NCI-H748 (cell line): ENCODE data around the gene OXTR.
A peak's percentile ranks its signal among the peaks of the same experiment; 100 is the strongest.

Experiments
- DNase-seq: peaks from one replicate; lab custom pipeline; 2025; ENCODE audit not compliant: unreplicated experiment; lab: John Stamatoyannopoulos, UW

Gene OXTR

GRCh38 chr3:8769088-8769822 is at the start of gene OXTR:
Gene OXTR (minus strand): TSS chr3:8769613. CDS start chr3:8768187, 1,426 bp downstream.
- peak; percentile 79 for DNase-seq

DNA sequence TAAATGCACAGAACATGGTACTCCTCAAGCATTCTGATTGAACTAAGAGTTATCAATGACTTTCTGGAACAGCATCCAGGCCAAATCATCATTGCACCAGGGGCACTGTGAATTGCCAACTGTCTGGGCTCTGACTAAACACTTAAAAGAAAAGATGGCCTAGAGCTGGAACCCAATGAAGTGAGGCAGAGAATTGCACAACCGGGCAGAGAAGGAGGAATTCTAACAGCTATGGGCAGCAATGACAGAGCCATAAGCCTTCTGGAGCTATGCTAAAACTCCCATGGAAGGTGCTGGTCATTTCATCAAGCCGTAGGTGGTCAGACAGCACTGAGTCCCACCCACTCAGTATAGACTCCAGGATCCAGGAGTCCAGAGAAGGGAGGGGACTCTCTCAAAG is 48.1 kb upstream of the OXTR start:
- DNase-seq, result no peak

GRCh38 chr3:8816106-8816505 is 46.7 kb upstream of the OXTR start:
- DNase-seq, result no peak

GRCh38 chr3:8813411-8813810 is 44.0 kb upstream of the OXTR start:
- no peak for DNase-seq

DNA sequence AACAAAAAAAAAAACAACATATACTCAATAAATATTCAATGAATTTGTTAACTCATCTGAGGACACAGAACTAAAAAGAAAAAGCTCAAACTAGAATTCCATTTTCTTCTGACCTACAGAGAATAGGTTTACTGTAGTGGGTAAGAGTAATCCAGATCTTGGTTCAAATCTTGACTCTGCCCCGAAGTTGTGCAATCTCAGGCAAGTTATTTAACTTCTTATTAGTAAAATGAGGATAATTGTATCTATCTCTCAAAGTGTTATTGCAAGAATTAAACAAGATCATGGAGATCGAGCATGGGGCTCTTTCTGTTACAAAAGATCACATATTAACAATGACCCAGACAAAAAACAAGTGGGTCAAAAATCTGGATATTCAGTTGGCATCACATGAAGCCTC is 41.1 kb upstream of the OXTR start:
- no peak for DNase-seq

- no peak for DNase-seq
Measured at GRCh38 chr3:8805774-8806173, 36.4 kb upstream of the OXTR start.

DNA sequence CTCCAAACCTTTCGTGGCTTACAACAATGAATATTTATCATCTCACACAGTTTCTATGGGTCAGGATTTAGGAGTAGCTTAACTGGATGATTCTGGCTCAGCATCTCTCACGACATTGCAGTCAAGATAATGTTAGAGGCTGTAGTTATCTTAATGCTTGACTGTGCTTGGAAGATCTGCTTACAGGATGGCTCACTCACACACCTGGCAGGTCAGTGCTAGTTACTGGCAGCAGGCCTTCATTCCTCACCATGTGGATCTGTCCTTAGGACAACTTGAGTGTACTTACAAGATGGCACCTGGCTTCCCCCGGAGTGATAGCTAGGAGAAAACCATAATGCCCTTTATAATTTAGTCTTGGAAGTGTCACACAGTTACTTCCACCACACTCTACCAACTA is 32.8 kb upstream of the OXTR start:
- no peak for DNase-seq

- DNase-seq, result no peak
Measured at GRCh38 chr3:8800016-8800415, 30.6 kb upstream of the OXTR start.

DNA sequence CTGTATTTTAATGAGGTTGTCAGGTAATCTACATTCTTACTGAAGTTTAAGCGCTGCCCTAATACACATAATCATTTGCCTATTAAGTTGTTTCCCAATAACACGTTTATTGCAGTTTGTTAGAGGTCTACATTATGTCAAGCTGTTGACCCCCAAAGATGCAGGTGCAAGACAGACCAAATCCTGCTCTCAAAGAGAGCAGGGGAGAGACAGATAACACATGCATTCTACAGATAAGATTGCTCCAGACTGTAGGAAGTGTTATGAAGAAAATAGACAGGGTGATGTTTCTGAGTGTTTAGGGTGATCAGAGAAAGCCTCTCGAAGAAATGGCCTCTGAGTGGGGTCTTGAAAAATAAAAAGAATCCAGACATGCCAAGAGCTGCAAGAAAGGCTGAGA is 24.8 kb upstream of the OXTR start:
- no peak for DNase-seq

- DNase-seq, result no peak
Measured at GRCh38 chr3:8793242-8793641, 23.8 kb upstream of the OXTR start.

DNA sequence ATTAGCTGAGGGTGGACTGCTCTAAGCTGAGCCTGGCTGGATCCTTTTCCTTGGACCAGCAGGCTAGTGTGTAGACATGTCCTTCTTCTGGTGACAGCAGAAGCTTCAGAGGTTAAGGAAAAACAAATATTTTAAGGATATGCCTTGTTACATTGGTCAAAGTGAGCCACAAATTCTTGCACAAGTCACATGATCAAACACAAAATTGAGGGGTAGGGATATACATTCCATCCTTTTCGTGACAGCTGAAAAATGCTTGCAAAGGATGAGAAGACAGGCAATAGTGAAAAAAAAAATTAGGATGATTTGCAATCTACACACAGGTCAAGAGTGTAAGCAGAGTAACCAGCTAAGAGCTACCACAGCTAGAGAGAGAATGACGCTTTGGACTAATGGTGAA is 21.1 kb upstream of the OXTR start:
- no peak for DNase-seq

DNA sequence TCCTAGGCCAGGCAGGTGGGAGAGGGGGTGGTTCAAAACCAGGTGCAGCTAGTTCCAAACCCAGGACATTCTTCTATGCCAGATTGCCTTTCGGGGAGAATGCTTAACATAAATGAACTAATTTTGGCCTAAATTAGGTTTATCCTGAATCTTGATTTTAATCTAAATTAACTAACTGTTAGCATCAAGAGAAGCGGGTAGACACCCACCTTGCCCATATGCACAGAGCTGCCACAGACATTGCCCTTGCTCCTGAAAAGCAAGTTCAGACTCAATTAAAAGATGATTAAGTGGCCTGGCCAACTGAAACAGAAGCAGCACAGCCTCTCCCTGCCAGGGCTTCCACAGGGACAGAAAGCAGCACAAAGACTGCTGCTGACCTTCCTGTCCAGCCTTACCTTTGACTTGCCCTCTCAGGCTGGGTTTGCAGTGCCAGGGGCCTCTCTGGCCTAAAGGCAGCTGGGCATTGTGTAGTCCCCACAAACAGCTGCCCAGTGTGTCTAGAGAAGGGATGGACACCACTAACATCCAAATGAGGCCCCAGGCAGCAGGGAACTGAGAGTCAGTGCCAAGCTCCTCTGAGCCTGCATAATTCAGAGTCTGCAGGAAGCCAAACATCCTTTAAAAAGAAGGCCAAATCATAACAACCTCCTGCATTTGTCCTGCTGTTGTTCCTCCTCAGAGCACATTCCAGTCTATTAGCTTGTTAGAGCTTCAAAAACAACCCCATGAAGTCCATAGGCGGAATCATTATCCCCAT is 15.4 kb upstream of the OXTR start:
- DNase-seq, result no peak

DNA sequence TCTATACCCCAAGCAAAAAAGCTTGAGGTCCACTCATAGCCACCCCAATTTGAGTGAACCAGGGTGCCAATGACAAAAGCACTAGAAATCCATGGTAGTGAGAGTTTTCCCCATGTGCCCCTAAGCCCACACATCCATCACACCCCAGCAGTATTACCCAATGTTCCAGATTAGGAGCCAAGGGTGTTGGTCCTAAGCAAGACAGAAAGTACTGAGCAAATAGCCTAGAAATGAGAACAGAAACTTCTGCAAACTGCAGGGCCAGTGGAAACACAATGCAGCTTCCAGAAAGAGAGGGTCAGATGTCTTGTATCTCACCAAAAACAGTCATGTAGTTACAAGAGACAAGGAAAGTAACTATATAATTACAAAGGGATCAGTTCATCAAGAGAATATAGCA is 10.9 kb upstream of the OXTR start:
- no peak for DNase-seq

DNA sequence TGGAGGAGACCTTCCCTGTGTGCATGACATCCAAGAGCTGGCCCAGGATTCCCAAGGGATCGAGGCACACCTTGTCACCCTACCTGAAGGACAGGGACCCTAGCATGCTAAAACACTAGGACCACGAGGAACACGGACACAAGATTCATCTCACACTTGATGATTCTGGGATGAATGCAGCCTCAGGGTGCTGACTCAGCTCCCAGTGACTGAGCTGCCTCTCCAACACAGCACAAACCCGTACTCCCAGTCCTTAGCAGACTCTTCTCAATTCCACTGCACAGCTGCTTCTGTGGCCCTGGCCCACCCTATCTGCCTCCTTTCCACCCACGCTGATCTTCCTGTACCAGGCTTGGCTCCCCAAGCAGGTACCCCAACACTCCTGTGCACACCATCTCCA is 9.1 kb upstream of the OXTR start:
- DNase-seq, result no peak

- no peak for DNase-seq
Measured at GRCh38 chr3:8777978-8778267, 8.5 kb upstream of the OXTR start.

GRCh38 chr3:8777201-8777977 is 8.0 kb upstream of the OXTR start:
- DNase-seq, result peak; percentile 8

GRCh38 chr3:8776406-8776805 is 7.0 kb upstream of the OXTR start:
- DNase-seq, result no peak

DNA sequence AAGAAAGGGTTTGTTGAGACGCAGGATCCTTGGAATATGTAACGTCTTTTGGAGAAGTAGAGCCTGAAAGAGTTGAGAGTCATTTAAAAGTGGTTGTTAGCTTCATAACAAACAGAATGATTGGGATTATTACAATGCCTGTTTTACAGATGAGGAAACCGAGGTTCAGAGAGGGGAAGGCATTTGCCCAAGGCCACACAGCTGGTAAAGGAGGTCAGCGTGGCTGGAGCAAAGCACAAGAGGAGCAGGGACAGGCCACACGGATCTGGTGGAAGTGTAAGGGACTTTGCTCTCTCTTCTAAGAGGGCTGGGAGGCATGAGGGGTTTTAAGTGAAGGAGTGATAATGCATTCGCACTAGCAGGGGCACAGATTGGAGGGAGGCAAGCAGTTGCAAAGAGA is 6.2 kb upstream of the OXTR start:
- no peak for DNase-seq

- no peak for DNase-seq
Measured at GRCh38 chr3:8775181-8775580, 5.8 kb upstream of the OXTR start.

GRCh38 chr3:8773941-8774542 is 4.6 kb upstream of the OXTR start:
- DNase-seq, result no peak

DNA sequence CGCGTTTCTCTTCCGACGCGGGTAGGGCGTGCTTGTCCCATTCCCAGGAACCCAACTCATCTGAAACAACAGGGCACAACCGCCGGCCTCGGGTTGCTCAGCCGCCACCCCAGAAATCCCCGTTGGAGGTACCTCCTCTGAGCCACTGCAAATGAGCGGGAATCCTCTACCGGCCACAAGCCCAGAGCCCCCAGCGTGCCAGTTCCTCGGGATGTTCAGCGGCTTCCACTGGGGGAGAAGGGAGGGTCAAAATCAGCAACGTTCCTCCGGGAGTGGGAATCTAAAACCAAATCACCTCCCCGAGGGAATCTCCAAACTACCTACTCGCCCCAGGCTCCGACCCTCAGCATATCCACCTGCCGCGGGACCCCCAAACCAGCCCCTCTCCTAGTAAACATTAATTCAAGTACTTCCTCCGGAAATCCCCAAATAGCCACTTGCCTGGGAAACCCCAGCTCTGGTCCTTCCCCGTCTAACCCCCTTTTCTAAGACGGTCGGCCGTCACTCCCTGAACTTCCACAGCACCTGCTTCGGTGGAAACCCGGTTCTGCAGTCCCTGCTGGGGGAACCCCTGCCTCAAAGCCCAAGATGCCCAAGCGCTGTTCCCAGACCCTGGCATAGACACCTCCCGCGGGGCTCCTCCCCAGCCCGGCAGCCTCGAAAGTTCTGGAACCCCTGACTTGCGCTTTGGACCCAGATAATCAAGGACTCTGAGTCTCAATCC is 887 bp downstream of the OXTR start:
- peak; percentile 43 for DNase-seq
